ENCODE results near the gene BEST1.

GRCh38 chr11:61962213-61963015, 12.3 kb downstream of the BEST1 start:
- TF ChIP-seq CTCF (IDR thresholded peaks at IDR 0.05; ENCODE audit: low read depth, low read length) (no peak), POLR2A (IDR thresholded peaks at IDR 0.05; ENCODE audit: extremely low read depth, insufficient read length) (no peak)

Measured in NB4 (cell line).